Urinary bladder (tissue), 4 donors: ENCODE data around the gene QRSL1. TPM values are rescaled to one million over a fixed set of nuclear protein-coding genes. Genes with fewer than 3 reads are reported as not detected.
"Not testable (repeated sequence)": the region's sequence is repeated elsewhere in the genome, so short reads cannot be mapped to it uniquely, and the experiment has no call there.

ENCODE experiments used
- DNase-seq: peaks from one replicate; pipeline ENCODE4 v3.0.0-alpha.2; 2015; ENCODE audit errors: extremely low spot score
- H3K27ac ChIP-seq: one replicate; pipeline ENCODE4 v1.5.1; 2013; ENCODE audit warnings: low read depth, mild to moderate bottlenecking, moderate library complexity
- H3K36me3 ChIP-seq: one replicate; pipeline ENCODE4 v1.6.1; 2013; ENCODE audit warnings: mild to moderate bottlenecking, moderate library complexity; ENCODE audit not compliant: insufficient read depth
- H3K4me1 ChIP-seq: one replicate; pipeline ENCODE4 v1.6.1; 2013; ENCODE audit warnings: mild to moderate bottlenecking, moderate library complexity; ENCODE audit not compliant: insufficient read depth
- H3K4me3 ChIP-seq: one replicate; pipeline ENCODE4 v1.5.1; 2013; ENCODE audit warnings: low read depth, low read length
- WGBS: extraction: QIAGEN DNeasy Blood & Tissue Kit; methylation state at CpG from one replicate; pipeline ENCODE4 v1.1.7; 2013; 5-methylcytosine and 5-hydroxymethylcytosine counted together
- polyA plus RNA-seq: library from polyadenylated mRNA; stranded (reverse); fragments of 200-250 nt; gene quantifications from one replicate; pipeline ENCODE4 v1.2.3, GENCODE V29; 2013
- total RNA-seq: library from RNA; depleted of rRNA; stranded (reverse); fragments of >200 nt; gene quantifications from one replicate; pipeline ENCODE4 v1.2.3, GENCODE V29; 2014
- donor health status: healthy with polysubstance abuse.
- donor health status: healthy.

Gene QRSL1
- total RNA-seq, result 21.6 TPM
- 7.5 TPM for polyA plus RNA-seq

GRCh38 chr6:106629103-106629858 lies at the start of gene QRSL1, which contains the start of gene RTN4IP1:
TSS of gene QRSL1 (plus strand) at chr6:106629578. CDS start at chr6:106629682, 104 bp downstream.
TSS of gene RTN4IP1 (minus strand) at chr6:106629498. CDS start at chr6:106629021, 477 bp downstream.
- peaks cover 1% of the 10 kb centered on the region for H3K4me1 ChIP-seq
- WGBS, result under 1% methylated on average over 46 of the region's 46 CpGs
- no peak within 1 kb of the TSS for H3K27ac ChIP-seq
- H3K4me3 ChIP-seq, result peak within 1 kb of the TSS; percentile 77
- peak; percentile 90 for DNase-seq
- no peaks in the 10 kb centered on the region for H3K36me3 ChIP-seq

GRCh38 chr6:106581468-106581867 lies 47.9 kb upstream of the QRSL1 start:
- no peak for DNase-seq
- no peak overlapping the region for H3K27ac ChIP-seq
- no peaks in the 10 kb centered on the region for H3K4me1 ChIP-seq
- no peaks in the 10 kb centered on the region for H3K36me3 ChIP-seq
- no peak overlapping the region for H3K4me3 ChIP-seq
- 81% methylated on average over 1 of the region's 1 CpG for WGBS

GRCh38 chr6:106586815-106587415 lies 42.5 kb upstream of the QRSL1 start:
- Histone ChIP-seq H3K4me3 (no peak overlapping the region), H3K36me3 (no peaks in the 10 kb centered on the region), H3K4me1 (no peaks in the 10 kb centered on the region), H3K27ac (no peak overlapping the region)
- peak; percentile 53 for DNase-seq
- 88% methylated on average over 4 of the region's 4 CpGs for WGBS

- not testable (repeated sequence) for DNase-seq, H3K36me3 ChIP-seq
- WGBS, result 87% methylated on average over 4 of the region's 5 CpGs
These were observed 40.4 kb upstream of the QRSL1 start for GRCh38 chr6:106588937-106589336.

GRCh38 chr6:106591111-106591825 lies 38.1 kb upstream of the QRSL1 start:
- H3K36me3 ChIP-seq, result no peaks in the 10 kb centered on the region
- no peak overlapping the region for H3K4me3 ChIP-seq
- DNase-seq, result no peak
- WGBS, result 94% methylated on average over 3 of the region's 3 CpGs
- H3K27ac ChIP-seq, result no peak overlapping the region
- H3K4me1 ChIP-seq, result no peaks in the 10 kb centered on the region

More at GRCh38 chr6:106588937-106589336, 40.4 kb upstream of the QRSL1 start:
- H3K4me1 ChIP-seq, H3K27ac ChIP-seq, H3K4me3 ChIP-seq: not testable (repeated sequence)

- H3K27ac ChIP-seq, result no peak overlapping the region
- WGBS, result 86% methylated on average over 2 of the region's 2 CpGs
- H3K4me3 ChIP-seq, result no peak overlapping the region
- no peaks in the 10 kb centered on the region for H3K36me3 ChIP-seq
- no peaks in the 10 kb centered on the region for H3K4me1 ChIP-seq
- DNase-seq, result no peak
These were observed 29.9 kb upstream of the QRSL1 start for GRCh38 chr6:106599440-106599839.

- Histone ChIP-seq H3K27ac (no peak overlapping the region), H3K4me3 (no peak overlapping the region), H3K4me1 (no peaks in the 10 kb centered on the region), H3K36me3 (no peaks in the 10 kb centered on the region)
- no peak for DNase-seq
- WGBS, result 84% methylated on average over 2 of the region's 2 CpGs
These were observed 29.0 kb upstream of the QRSL1 start for GRCh38 chr6:106600329-106600728.

- WGBS, result 20% methylated on average over 2 of the region's 2 CpGs
- no peaks in the 10 kb centered on the region for H3K36me3 ChIP-seq
- H3K4me1 ChIP-seq, result no peaks in the 10 kb centered on the region
These were observed 21.2 kb upstream of the QRSL1 start for GRCh38 chr6:106608080-106608668.

GRCh38 chr6:106609699-106610098 lies 19.7 kb upstream of the QRSL1 start:
- whole genome bisulfite sequencing, result 75% methylated on average over 6 of the region's 6 CpGs
- Histone ChIP-seq H3K4me3 (no peak overlapping the region), H3K36me3 (peaks cover 3% of the 10 kb centered on the region), H3K4me1 (no peaks in the 10 kb centered on the region), H3K27ac (no peak overlapping the region)
- no peak for DNase-seq

More at GRCh38 chr6:106608080-106608668, 21.2 kb upstream of the QRSL1 start:
- Histone ChIP-seq H3K4me3 (no peak overlapping the region), H3K27ac (no peak overlapping the region)
- DNase-seq, result no peak

- DNase-seq, result no peak
- WGBS, result 93% methylated on average over 2 of the region's 2 CpGs
- no peak overlapping the region for H3K27ac ChIP-seq
These were observed 18.3 kb upstream of the QRSL1 start for GRCh38 chr6:106611030-106611429.

GRCh38 chr6:106612671-106613416 lies 16.5 kb upstream of the QRSL1 start:
- 94% methylated on average over 9 of the region's 9 CpGs for WGBS

More at GRCh38 chr6:106611030-106611429, 18.3 kb upstream of the QRSL1 start:
- Histone ChIP-seq H3K36me3 (peaks cover 3% of the 10 kb centered on the region), H3K4me3 (no peak overlapping the region), H3K4me1 (no peaks in the 10 kb centered on the region)

GRCh38 chr6:106613590-106613989 lies 15.8 kb upstream of the QRSL1 start:
- H3K4me1 ChIP-seq, result no peaks in the 10 kb centered on the region
- DNase-seq, result no peak
- no peak overlapping the region for H3K4me3 ChIP-seq
- WGBS, result 83% methylated on average over 1 of the region's 1 CpG
- H3K27ac ChIP-seq, result no peak overlapping the region
- H3K36me3 ChIP-seq, result peaks cover 3% of the 10 kb centered on the region

More at GRCh38 chr6:106612671-106613416, 16.5 kb upstream of the QRSL1 start:
- no peak overlapping the region for H3K27ac ChIP-seq
- H3K36me3 ChIP-seq, result peaks cover 3% of the 10 kb centered on the region
- DNase-seq, result no peak
- H3K4me3 ChIP-seq, result no peak overlapping the region
- H3K4me1 ChIP-seq, result no peaks in the 10 kb centered on the region

- no peak for DNase-seq
- 79% methylated on average over 1 of the region's 1 CpG for WGBS
- Histone ChIP-seq H3K4me3 (no peak overlapping the region), H3K4me1 (no peaks in the 10 kb centered on the region), H3K27ac (no peak overlapping the region), H3K36me3 (peaks cover 3% of the 10 kb centered on the region)
These were observed 15.2 kb upstream of the QRSL1 start for GRCh38 chr6:106614166-106614565.
